Neuronal stem cell (in vitro differentiated cells): ENCODE measurements around the gene TRAPPC3L. TPM values are rescaled to one million over a fixed set of nuclear protein-coding genes. Genes with fewer than 3 reads are reported as not detected.
A peak's percentile ranks its signal among the peaks of the same experiment; 100 is the strongest.

Source experiments
- DNase-seq: peaks from one replicate; pipeline ENCODE4 v3.0.0-alpha.2; 2013; ENCODE audit warnings: low spot score
- H2AFZ ChIP-seq: one replicate; pipeline ENCODE4 v1.6.1; 2013; ENCODE audit warnings: mild to moderate bottlenecking, low read length, inconsistent platforms
- H2AK5ac ChIP-seq: 2 replicates; pipeline ENCODE4 v1.6.1; 2013; ENCODE audit warnings: low read depth, mild to moderate bottlenecking, inconsistent platforms, low read length, moderate library complexity, mixed read lengths
- H2BK120ac ChIP-seq: 2 replicates; pipeline ENCODE4 v1.6.1; 2013; ENCODE audit warnings: low read depth, mild to moderate bottlenecking, inconsistent platforms, low read length, moderate library complexity, mixed read lengths
- H2BK12ac ChIP-seq: one replicate; pipeline ENCODE4 v1.6.1; 2013; ENCODE audit warnings: low read length, inconsistent platforms
- H2BK15ac ChIP-seq: 2 replicates; pipeline ENCODE4 v1.6.1; 2013; ENCODE audit warnings: mild to moderate bottlenecking, low read length, inconsistent platforms, mixed read lengths
- H2BK5ac ChIP-seq: one replicate; pipeline ENCODE4 v1.6.1; 2013; ENCODE audit warnings: inconsistent platforms, mild to moderate bottlenecking, low read length, moderate library complexity
- H3K14ac ChIP-seq: one replicate; pipeline ENCODE4 v1.6.1; 2013; ENCODE audit warnings: low read length, inconsistent platforms
- H3K18ac ChIP-seq: 2 replicates; pipeline ENCODE4 v1.6.1; 2013; ENCODE audit warnings: low read length, inconsistent platforms
- H3K23ac ChIP-seq: 2 replicates; pipeline ENCODE4 v1.6.1; 2013; ENCODE audit warnings: low read depth, mild to moderate bottlenecking, mixed read lengths, low read length, inconsistent platforms; ENCODE audit not compliant: poor library complexity
- H3K27ac ChIP-seq: replicated peaks from 3 replicates; pipeline ENCODE4 v1.5.1; 2013; ENCODE audit warnings: low read length, inconsistent platforms
- H3K27me3 ChIP-seq, 3 experiments: 2 replicates each; pipeline ENCODE4 v1.6.1; 2013; ENCODE audit warnings: low read length in 3 of 3, mild to moderate bottlenecking in 2 of 3, inconsistent platforms in 1 of 3, low read depth in 1 of 3, mixed read lengths in 1 of 3, moderate library complexity in 1 of 3; ENCODE audit not compliant: control insufficient read depth in 3 of 3, insufficient read depth in 3 of 3
- H3K36me3 ChIP-seq, 2 donors: replicated peaks in 1 of 2; 2 replicates each; pipeline ENCODE4 v1.6.1; 2013; ENCODE audit warnings: low read length in 2 of 2; ENCODE audit not compliant: control insufficient read depth in 2 of 2, insufficient read depth in 2 of 2
- H3K4ac ChIP-seq: 2 replicates; pipeline ENCODE4 v1.6.1; 2013; ENCODE audit warnings: inconsistent platforms, mild to moderate bottlenecking, low read length, moderate library complexity
- H3K4me1 ChIP-seq, 2 donors: 1 replicate in 1 of 2; 2 replicates in 1 of 2; pipeline ENCODE4 v1.6.1; 2013; ENCODE audit warnings: low read length in 2 of 2, low read depth in 1 of 2; ENCODE audit not compliant: control insufficient read depth in 2 of 2, insufficient read depth in 1 of 2
- H3K4me2 ChIP-seq: one replicate; pipeline ENCODE4 v1.6.1; 2013; ENCODE audit warnings: mild to moderate bottlenecking, low read length, inconsistent platforms; ENCODE audit not compliant: insufficient read depth, poor library complexity, severe bottlenecking
- H3K4me3 ChIP-seq, 2 donors: 2 replicates each; pipeline ENCODE4 v1.5.1; 2013; ENCODE audit warnings: low read length in 2 of 2, mild to moderate bottlenecking in 2 of 2, inconsistent platforms in 1 of 2, moderate library complexity in 1 of 2
- H3K79me1 ChIP-seq: one replicate; pipeline ENCODE4 v1.6.1; 2013; ENCODE audit warnings: low read depth, mild to moderate bottlenecking, inconsistent platforms, low read length, moderate library complexity
- H3K9ac ChIP-seq: one replicate; pipeline ENCODE4 v1.6.1; 2013; ENCODE audit warnings: mild to moderate bottlenecking, low read depth, low read length, inconsistent platforms; ENCODE audit not compliant: poor library complexity
- H3K9me3 ChIP-seq, 2 donors: replicated peaks in 1 of 2; 2 replicates each; pipeline versions ENCODE3 to v1.6.1; 2013; ENCODE audit warnings: low read length in 2 of 2, mild to moderate bottlenecking in 2 of 2, inconsistent platforms in 1 of 2, low read depth in 1 of 2, mixed read lengths in 1 of 2, moderate library complexity in 1 of 2; ENCODE audit not compliant: control insufficient read depth in 2 of 2, insufficient read depth in 1 of 2
- H4K8ac ChIP-seq: one replicate; pipeline ENCODE4 v1.6.1; 2013; ENCODE audit warnings: low read depth, mild to moderate bottlenecking, inconsistent platforms, low read length, moderate library complexity
- H4K91ac ChIP-seq: one replicate; pipeline ENCODE4 v1.6.1; 2013; ENCODE audit warnings: low read length, low read depth, mild to moderate bottlenecking, inconsistent platforms; ENCODE audit not compliant: poor library complexity
- WGBS, 2 donors: extraction: QIAGEN DNeasy Blood & Tissue Kit; methylation state at CpG; one replicate each; pipeline ENCODE4 v1.1.7; 2013; ENCODE audit warnings: missing lambda C conversion rate in 2 of 2, mixed read lengths in 1 of 2; ENCODE audit not compliant: insufficient read length in 2 of 2, insufficient replicate concordance in 1 of 2; ENCODE audit errors: extremely low coverage in 2 of 2; 5-methylcytosine and 5-hydroxymethylcytosine counted together
- polyA plus RNA-seq, 2 experiments: library from polyadenylated mRNA; stranded (reverse); fragments of 200-250 nt; gene quantifications; one replicate each; pipeline ENCODE4 v1.2.3, GENCODE V29; 2013

TRAPPC3L gene
- polyA plus RNA-seq (2013, experiment 1 of 2): not detected
- not detected for polyA plus RNA-seq (2013, experiment 2 of 2)

DNA sequence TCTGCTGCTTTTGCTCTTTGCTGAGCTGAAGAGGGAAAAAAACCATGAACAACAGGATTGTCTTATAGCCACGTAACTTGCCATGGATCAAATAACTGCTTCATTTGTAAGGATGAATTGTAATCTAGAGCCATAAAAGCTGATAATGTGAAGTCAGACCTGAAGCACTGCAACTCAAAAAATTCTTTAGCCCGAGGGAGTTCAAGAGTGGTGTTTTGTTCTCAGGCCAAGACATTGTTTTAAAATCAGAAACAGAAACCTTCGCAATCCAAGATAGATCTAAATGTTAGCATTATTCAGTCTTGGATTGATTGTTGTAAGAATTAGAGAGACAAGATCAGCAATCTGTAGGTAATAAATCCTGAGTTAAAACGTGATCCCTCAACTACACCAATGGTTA lies at the start of gene TRAPPC3L:
TRAPPC3L (minus strand) TSS at position 34 of the 400 bp plus-strand sequence. CDS start 170 bp downstream, outside the sequence.
- H2AFZ ChIP-seq: peak within 1 kb of the TSS; percentile 68

GRCh38 chr6:116595247-116595646 lies 49.8 kb upstream of the TRAPPC3L start:
- no peak overlapping the region for H4K8ac ChIP-seq
- no peak overlapping the region for H3K23ac ChIP-seq
- no peak overlapping the region for H2BK12ac ChIP-seq
- H3K36me3 ChIP-seq: peaks cover 6 to 52% of the 10 kb centered on the region in 2 donors
- no peak overlapping the region for H2BK120ac ChIP-seq
- no peak overlapping the region for H3K4me2 ChIP-seq
- WGBS, 2 donors: no CpG with 5 or more reads among the region's 3 CpGs
- H3K9ac ChIP-seq: no peak overlapping the region
- H3K14ac ChIP-seq: no peak overlapping the region
- no peak overlapping the region for H3K4me3 ChIP-seq
- no peak overlapping the region for H4K91ac ChIP-seq
- no peaks in the 10 kb centered on the region for H3K4me1 ChIP-seq
- no peaks in the 10 kb centered on the region for H3K9me3 ChIP-seq
- no peak for DNase-seq
- no peak overlapping the region for H3K18ac ChIP-seq
- H2AK5ac ChIP-seq: no peak overlapping the region
- H2BK15ac ChIP-seq: no peak overlapping the region
- H3K79me1 ChIP-seq: no peaks in the 10 kb centered on the region
- no peak overlapping the region for H3K4ac ChIP-seq
- no peak overlapping the region for H2AFZ ChIP-seq
- H2BK5ac ChIP-seq: no peak overlapping the region
- no peak overlapping the region for H3K27ac ChIP-seq
- no peaks in the 10 kb centered on the region for H3K27me3 ChIP-seq

More for the DNA sequence above, at the start of gene TRAPPC3L:
- Histone ChIP-seq H2BK15ac (no peak within 1 kb of the TSS), H3K79me1 (no peaks in the 10 kb centered on the region), H3K9me3 (no peaks in the 10 kb centered on the region), H2BK120ac (no peak within 1 kb of the TSS), H3K23ac (no peak within 1 kb of the TSS), H3K4ac (no peak within 1 kb of the TSS), H3K18ac (no peak within 1 kb of the TSS), H3K4me1 (peaks cover 0 to 2% of the 10 kb centered on the region in 2 donors), H3K4me2 (no peak within 1 kb of the TSS), H3K36me3 (no peaks in the 10 kb centered on the region), H2AK5ac (no peak within 1 kb of the TSS), H4K8ac (no peak within 1 kb of the TSS), H3K27ac (no peak within 1 kb of the TSS), H3K9ac (no peak within 1 kb of the TSS), H2BK12ac (no peak within 1 kb of the TSS), H3K27me3 (no peaks in the 10 kb centered on the region), H3K4me3 (no peak within 1 kb of the TSS), H3K14ac (no peak within 1 kb of the TSS), H4K91ac (no peak within 1 kb of the TSS), H2BK5ac (no peak within 1 kb of the TSS)
- no peak for DNase-seq
- WGBS, 2 donors: no CpG with 5 or more reads among the region's 4 CpGs

- H3K27ac ChIP-seq: no peak overlapping the region
Observed at GRCh38 chr6:116586738-116587137, 41.3 kb upstream of the TRAPPC3L start.

DNA sequence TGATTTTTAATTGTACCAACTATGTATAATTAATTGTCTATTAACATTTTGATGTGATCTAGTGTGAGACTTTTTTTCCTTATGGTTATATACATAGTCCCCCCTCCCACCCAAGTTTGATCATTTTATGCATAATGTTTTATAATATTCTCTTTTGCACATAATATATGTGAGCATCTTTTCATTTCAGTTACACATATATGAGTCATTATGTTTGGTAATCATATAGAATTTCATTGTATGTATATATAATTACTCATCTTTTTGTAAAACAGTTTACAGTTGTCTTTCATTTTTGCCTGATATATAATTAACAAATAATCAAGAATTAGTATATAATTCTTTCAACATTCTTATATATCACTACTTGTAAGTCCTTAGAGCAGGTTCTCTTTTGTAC lies 40.8 kb upstream of the TRAPPC3L start:
- H3K18ac ChIP-seq: no peak overlapping the region
- H2AK5ac ChIP-seq: no peak overlapping the region
- H3K4me1 ChIP-seq: no peaks in the 10 kb centered on the region
- peaks cover 2 to 95% of the 10 kb centered on the region in 2 donors for H3K36me3 ChIP-seq
- no peak overlapping the region for H4K8ac ChIP-seq
- H2BK12ac ChIP-seq: no peak overlapping the region
- no peak overlapping the region for H2BK15ac ChIP-seq
- no peak overlapping the region for H3K4me2 ChIP-seq
- DNase-seq: no peak
- H2BK5ac ChIP-seq: no peak overlapping the region
- no peak overlapping the region for H3K14ac ChIP-seq
- no peak overlapping the region for H3K23ac ChIP-seq
- H3K9me3 ChIP-seq: no peaks in the 10 kb centered on the region
- H2BK120ac ChIP-seq: no peak overlapping the region
- H2AFZ ChIP-seq: no peak overlapping the region
- no peak overlapping the region for H3K27ac ChIP-seq
- H4K91ac ChIP-seq: no peak overlapping the region
- H3K27me3 ChIP-seq: no peaks in the 10 kb centered on the region
- H3K4me3 ChIP-seq: no peak overlapping the region
- H3K4ac ChIP-seq: no peak overlapping the region
- H3K9ac ChIP-seq: no peak overlapping the region
- no peaks in the 10 kb centered on the region for H3K79me1 ChIP-seq

More at GRCh38 chr6:116586738-116587137, 41.3 kb upstream of the TRAPPC3L start:
- DNase-seq: no peak
- no CpG with 5 or more reads among the region's 2 CpGs for WGBS, 2 donors
- no peaks in the 10 kb centered on the region for H3K79me1 ChIP-seq
- H3K14ac ChIP-seq: no peak overlapping the region
- H2BK5ac ChIP-seq: no peak overlapping the region
- H4K91ac ChIP-seq: no peak overlapping the region
- no peak overlapping the region for H2AFZ ChIP-seq
- no peak overlapping the region for H4K8ac ChIP-seq
- H3K4me2 ChIP-seq: no peak overlapping the region
- no peaks in the 10 kb centered on the region for H3K4me1 ChIP-seq
- H3K23ac ChIP-seq: no peak overlapping the region
- H3K4ac ChIP-seq: no peak overlapping the region
- H3K9me3 ChIP-seq: no peaks in the 10 kb centered on the region
- no peak overlapping the region for H2BK12ac ChIP-seq
- no peak overlapping the region for H2AK5ac ChIP-seq
- H3K9ac ChIP-seq: no peak overlapping the region
- H3K18ac ChIP-seq: no peak overlapping the region
- H2BK15ac ChIP-seq: no peak overlapping the region
- H3K4me3 ChIP-seq: no peak overlapping the region
- H2BK120ac ChIP-seq: no peak overlapping the region
- peaks cover 4 to 95% of the 10 kb centered on the region in 2 donors for H3K36me3 ChIP-seq
- no peaks in the 10 kb centered on the region for H3K27me3 ChIP-seq
